H9 (cell line): ENCODE measurements around the gene TMEM163. TPM values are rescaled to one million over a fixed set of nuclear protein-coding genes. Genes with fewer than 3 reads are reported as not detected.

Experiments
- DNase-seq: peaks from one replicate; pipeline ENCODE4 v3.0.0-alpha.2; 2017
- H2AFZ ChIP-seq: one replicate; pipeline ENCODE4 v1.6.1; 2013; ENCODE audit warnings: mild to moderate bottlenecking, low read length, control low read depth, moderate library complexity
- H2AK5ac ChIP-seq: 2 replicates; pipeline ENCODE4 v1.6.1; 2013; ENCODE audit warnings: low read length, control low read depth, mixed read lengths; ENCODE audit not compliant: insufficient read length
- H2BK120ac ChIP-seq: one replicate; pipeline ENCODE4 v1.6.1; 2013; ENCODE audit warnings: low read depth, mild to moderate bottlenecking, low read length, control low read depth, inconsistent platforms; ENCODE audit not compliant: poor library complexity, severe bottlenecking
- H2BK12ac ChIP-seq: 2 replicates; pipeline ENCODE4 v1.6.1; 2013; ENCODE audit warnings: low read length, control low read depth, mixed read lengths, low read depth; ENCODE audit not compliant: insufficient read length
- H2BK15ac ChIP-seq: 2 replicates; pipeline ENCODE4 v1.6.1; 2013; ENCODE audit warnings: low read depth, low read length, control low read depth
- H2BK20ac ChIP-seq: one replicate; pipeline ENCODE4 v1.6.1; 2013; ENCODE audit warnings: low read depth, mild to moderate bottlenecking, low read length, control low read depth, inconsistent platforms; ENCODE audit not compliant: poor library complexity, severe bottlenecking
- H2BK5ac ChIP-seq: 2 replicates; pipeline ENCODE4 v1.6.1; 2013; ENCODE audit warnings: low read length, control low read depth, mixed read lengths; ENCODE audit not compliant: insufficient read length
- H3K14ac ChIP-seq: 2 replicates; pipeline ENCODE4 v1.6.1; 2013; ENCODE audit warnings: low read length, control low read depth; ENCODE audit not compliant: insufficient read depth
- H3K18ac ChIP-seq: 2 replicates; pipeline ENCODE4 v1.6.1; 2013; ENCODE audit warnings: low read depth, mild to moderate bottlenecking, mixed read lengths, low read length, control low read depth; ENCODE audit not compliant: insufficient read length
- H3K23ac ChIP-seq: 2 replicates; pipeline ENCODE4 v1.6.1; 2013; ENCODE audit warnings: low read length, control low read depth, mixed read lengths, low read depth; ENCODE audit not compliant: insufficient read length
- H3K23me2 ChIP-seq: 2 replicates; pipeline ENCODE4 v1.6.1; 2013; ENCODE audit warnings: low read depth, mild to moderate bottlenecking, mixed read lengths, low read length, control low read depth; ENCODE audit not compliant: insufficient read length, poor library complexity, severe bottlenecking
- H3K27ac ChIP-seq: 2 replicates; pipeline ENCODE4 v1.5.1; 2013; ENCODE audit warnings: low read length, control low read depth, mixed read lengths, low read depth; ENCODE audit not compliant: insufficient read length
- H3K27me3 ChIP-seq: 2 replicates; pipeline ENCODE4 v1.6.1; 2013; ENCODE audit warnings: low read length, control low read depth, inconsistent platforms; ENCODE audit not compliant: insufficient read depth
- H3K4ac ChIP-seq: 2 replicates; pipeline ENCODE4 v1.6.1; 2013; ENCODE audit warnings: low read depth, mild to moderate bottlenecking, control low read depth, inconsistent platforms, low read length, moderate library complexity
- H3K4me1 ChIP-seq: 2 replicates; pipeline ENCODE4 v1.6.1; 2013; ENCODE audit warnings: low read length, control low read depth, inconsistent platforms; ENCODE audit not compliant: insufficient read depth
- H3K4me2 ChIP-seq: 2 replicates; pipeline ENCODE4 v1.6.1; 2013; ENCODE audit warnings: low read length, control low read depth, mixed read lengths; ENCODE audit not compliant: insufficient read length, insufficient read depth
- H3K56ac ChIP-seq: 2 replicates; pipeline ENCODE4 v1.6.1; 2013; ENCODE audit warnings: low read depth, mild to moderate bottlenecking, mixed read lengths, low read length, control low read depth; ENCODE audit not compliant: insufficient read length
- H3K79me1 ChIP-seq: 2 replicates; pipeline ENCODE4 v1.6.1; 2013; ENCODE audit warnings: low read depth, mild to moderate bottlenecking, moderate library complexity, low read length, control low read depth, inconsistent platforms; ENCODE audit not compliant: insufficient read depth, poor library complexity, severe bottlenecking
- H3K79me2 ChIP-seq: 2 replicates; pipeline ENCODE4 v1.6.1; 2013; ENCODE audit warnings: low read length, control low read depth, inconsistent platforms; ENCODE audit not compliant: insufficient read depth
- H3K9ac ChIP-seq: 2 replicates; pipeline ENCODE4 v1.6.1; 2013; ENCODE audit warnings: low read length, control low read depth, mixed read lengths; ENCODE audit not compliant: insufficient read length; ENCODE audit errors: extremely low read depth
- H3K9me3 ChIP-seq: one replicate; pipeline ENCODE4 v1.6.1; 2013; ENCODE audit warnings: low read depth, low read length, inconsistent platforms; ENCODE audit not compliant: control insufficient read depth
- H3T11ph ChIP-seq: one replicate; pipeline ENCODE4 v1.6.1; 2013; ENCODE audit warnings: mild to moderate bottlenecking, low read length, control low read depth, inconsistent platforms
- H4K20me1 ChIP-seq: one replicate; pipeline ENCODE4 v1.6.1; 2013; ENCODE audit not compliant: control insufficient read depth, insufficient read length, insufficient read depth
- H4K5ac ChIP-seq: 2 replicates; pipeline ENCODE4 v1.6.1; 2013; ENCODE audit warnings: low read depth, mild to moderate bottlenecking, mixed read lengths, low read length, control low read depth; ENCODE audit not compliant: insufficient read length
- H4K8ac ChIP-seq: replicated peaks from 2 replicates; pipeline ENCODE4 v1.6.1; 2013; ENCODE audit warnings: low read length, control low read depth, mixed read lengths, low read depth; ENCODE audit not compliant: insufficient read length
- H4K91ac ChIP-seq: 2 replicates; pipeline ENCODE4 v1.6.1; 2013; ENCODE audit warnings: low read depth, mild to moderate bottlenecking, moderate library complexity, mixed read lengths, low read length, control low read depth; ENCODE audit not compliant: insufficient read length
- H3K27ac Mint-ChIP-seq, 3 experiments: 2 replicates in 2 of 3; 3 replicates in 1 of 3; pipeline ENCODE4 v1.8.0; 2020 to 2021; ENCODE audit warnings: mixed read lengths in 3 of 3, mild to moderate bottlenecking in 1 of 3, moderate library complexity in 1 of 3
- H3K27me3 Mint-ChIP-seq: 2 replicates; pipeline ENCODE4 v1.8.0; 2021; ENCODE audit warnings: low read depth, mild to moderate bottlenecking, moderate library complexity, mixed read lengths
- H3K36me3 Mint-ChIP-seq, 3 experiments: 2 replicates in 2 of 3; 3 replicates in 1 of 3; pipeline ENCODE4 v1.8.0; 2020 to 2021; ENCODE audit warnings: low read depth in 3 of 3, mixed read lengths in 3 of 3; ENCODE audit not compliant: insufficient read depth in 1 of 3
- H3K4me1 Mint-ChIP-seq, 2 experiments: 2 replicates each; pipeline ENCODE4 v1.8.0; 2020; ENCODE audit warnings: mixed read lengths in 2 of 2
- H3K4me3 Mint-ChIP-seq, 2 experiments: 2 replicates in 1 of 2; 3 replicates in 1 of 2; pipeline ENCODE4 v1.8.0; 2020 to 2021; ENCODE audit warnings: mild to moderate bottlenecking in 2 of 2, mixed read lengths in 2 of 2, moderate library complexity in 1 of 2
- H3K9me3 Mint-ChIP-seq, 2 experiments: 2 replicates in 1 of 2; 3 replicates in 1 of 2; pipeline ENCODE4 v1.8.0; 2020; ENCODE audit warnings: mild to moderate bottlenecking in 2 of 2, mixed read lengths in 2 of 2, moderate library complexity in 1 of 2
- CTCF ChIP-seq: fragments of 200-600 bp; sonication (generic); conservative IDR thresholded peaks from 3 replicates; pipeline ENCODE4 v1.8.0; 2021; ENCODE audit warnings: antibody characterized with exemption, mild to moderate bottlenecking
- WGBS: extraction: QIAGEN DNeasy Blood & Tissue Kit; methylation state at CpG from one replicate; pipeline ENCODE4 v1.1.7; 2013; ENCODE audit warnings: missing lambda C conversion rate, low lambda C conversion rate, mixed read lengths; ENCODE audit not compliant: insufficient read length; ENCODE audit errors: extremely low coverage; 5-methylcytosine and 5-hydroxymethylcytosine counted together
- total RNA-seq: library from RNA; stranded (reverse); gene quantifications from 2 replicates; pipeline ENCODE4 v1.2.1, GENCODE V29; 2021

The TMEM163 gene
- total RNA-seq, 1 experiment from 2014 or later: 0.39 TPM

GRCh38 chr2:134763164-134763710, 44.4 kb upstream of the TMEM163 start:
- no peak for DNase-seq
- no peak overlapping the region for H3K14ac ChIP-seq
- H4K20me1 ChIP-seq: no peaks in the 10 kb centered on the region
- H3K4me1 ChIP-seq: no peaks in the 10 kb centered on the region
- no CpG with 5 or more reads among the region's 4 CpGs for WGBS
- TF ChIP-seq CTCF: no peak
- H3K27me3 Mint-ChIP-seq: no peaks in the 10 kb centered on the region; the same call in 1 of the 2 replicates
- H3K27ac Mint-ChIP-seq: no peak overlapping the region; a peak in 1 of 7 replicates
- no peak overlapping the region for H3K56ac ChIP-seq
- H2BK5ac ChIP-seq: no peak overlapping the region
- H3K18ac ChIP-seq: no peak overlapping the region
- H3K79me1 ChIP-seq: no peaks in the 10 kb centered on the region
- H4K5ac ChIP-seq: no peak overlapping the region
- H3K9me3 ChIP-seq: no peaks in the 10 kb centered on the region
- no peak overlapping the region for H4K8ac ChIP-seq
- no peak overlapping the region for H4K91ac ChIP-seq
- H3T11ph ChIP-seq: no peak overlapping the region
- H3K4ac ChIP-seq: no peak overlapping the region
- peaks cover 7 to 10% of the 10 kb centered on the region in 2 experiments; a peak in 4 of 5 replicates for H3K9me3 Mint-ChIP-seq
- no peaks in the 10 kb centered on the region for H3K79me2 ChIP-seq
- no peaks in the 10 kb centered on the region for H3K23me2 ChIP-seq
- no peak overlapping the region for H2BK15ac ChIP-seq
- H3K36me3 Mint-ChIP-seq: peaks cover 0 to 4% (median 3%) of the 10 kb centered on the region in 3 experiments; a peak in 3 of 7 replicates
- H3K4me3 Mint-ChIP-seq: no peak overlapping the region
- H2AFZ ChIP-seq: no peak overlapping the region
- no peak overlapping the region for H3K27ac ChIP-seq
- H3K27me3 ChIP-seq: no peaks in the 10 kb centered on the region
- no peak overlapping the region for H3K23ac ChIP-seq
- H2BK120ac ChIP-seq: no peak overlapping the region
- H2BK20ac ChIP-seq: no peak overlapping the region
- H2BK12ac ChIP-seq: no peak overlapping the region
- no peaks in the 10 kb centered on the region for H3K4me1 Mint-ChIP-seq
- H3K4me2 ChIP-seq: no peak overlapping the region
- H2AK5ac ChIP-seq: no peak overlapping the region
- H3K9ac ChIP-seq: no peak overlapping the region
